ENCODE results near the gene PHLDA1. TPM values are rescaled to one million over a fixed set of nuclear protein-coding genes. Genes with fewer than 3 reads are reported as not detected.

PHLDA1 gene
- total RNA-seq, 1 experiment from 2014 or later, result 4.9 TPM

DNA sequence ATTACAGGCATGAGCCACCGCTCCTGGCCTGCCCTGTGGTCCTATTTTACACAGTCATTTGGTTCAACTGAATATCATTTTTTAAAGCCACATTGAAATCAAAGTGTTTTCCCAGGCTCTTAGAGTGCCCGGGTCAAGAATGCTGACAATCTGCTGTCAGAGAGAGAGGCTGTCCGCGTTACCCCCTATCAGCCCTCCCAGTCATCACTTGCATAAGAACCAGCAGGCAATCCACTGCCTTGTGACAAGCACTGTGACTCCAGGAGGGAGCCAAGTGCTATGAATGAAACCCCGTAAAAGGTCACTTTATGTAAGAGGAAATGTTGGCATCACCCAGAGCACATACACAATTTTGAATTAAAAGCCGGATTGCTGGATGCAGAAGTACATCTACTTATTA, 13.5 kb downstream of the PHLDA1 start:
- Histone ChIP-seq H3K9me3 (ENCODE audit: low read depth, low read length, poor library complexity, severe bottlenecking) (no peaks in the 10 kb centered on the region), H3K4me1 (ENCODE audit: insufficient read depth, low read length, poor library complexity, severe bottlenecking) (peaks cover 15% of the 10 kb centered on the region), H3K27me3 (replicated peaks; ENCODE audit: insufficient read depth, low read depth, low read length, poor library complexity) (no peaks in the 10 kb centered on the region), H3K36me3 (ENCODE audit: insufficient read depth, low read length, poor library complexity, severe bottlenecking) (no peaks in the 10 kb centered on the region), H3K4me3 (ENCODE audit: low read depth, low read length, poor library complexity, severe bottlenecking) (no peak overlapping the region), H3K27ac (ENCODE audit: low read depth, low read length, poor library complexity, severe bottlenecking) (no peak overlapping the region)
- BruUV-seq (replicated peaks), result no TSS peak
- peak; percentile 28 for DNase-seq (ENCODE audit: low spot score)
- ChIA-PET POLR2A (ENCODE audit: low non-redundant PET) (no interaction called here), CTCF (no interaction called here)
- TF ChIP-seq, protein P1, sequence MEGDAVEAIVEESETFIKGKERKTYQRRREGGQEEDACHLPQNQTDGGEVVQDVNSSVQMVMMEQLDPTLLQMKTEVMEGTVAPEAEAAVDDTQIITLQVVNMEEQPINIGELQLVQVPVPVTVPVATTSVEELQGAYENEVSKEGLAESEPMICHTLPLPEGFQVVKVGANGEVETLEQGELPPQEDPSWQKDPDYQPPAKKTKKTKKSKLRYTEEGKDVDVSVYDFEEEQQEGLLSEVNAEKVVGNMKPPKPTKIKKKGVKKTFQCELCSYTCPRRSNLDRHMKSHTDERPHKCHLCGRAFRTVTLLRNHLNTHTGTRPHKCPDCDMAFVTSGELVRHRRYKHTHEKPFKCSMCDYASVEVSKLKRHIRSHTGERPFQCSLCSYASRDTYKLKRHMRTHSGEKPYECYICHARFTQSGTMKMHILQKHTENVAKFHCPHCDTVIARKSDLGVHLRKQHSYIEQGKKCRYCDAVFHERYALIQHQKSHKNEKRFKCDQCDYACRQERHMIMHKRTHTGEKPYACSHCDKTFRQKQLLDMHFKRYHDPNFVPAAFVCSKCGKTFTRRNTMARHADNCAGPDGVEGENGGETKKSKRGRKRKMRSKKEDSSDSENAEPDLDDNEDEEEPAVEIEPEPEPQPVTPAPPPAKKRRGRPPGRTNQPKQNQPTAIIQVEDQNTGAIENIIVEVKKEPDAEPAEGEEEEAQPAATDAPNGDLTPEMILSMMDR (conservative IDR thresholded peaks at IDR 0.05; ENCODE audit: low read depth, low read length), result no peak
- TF ChIP-seq EZH2 (IDR thresholded peaks at IDR 0.05; ENCODE audit: borderline replicate concordance, low read depth, low read length, poor library complexity, severe bottlenecking), result no peak
- intact Hi-C loops (cut with micrococcal nuclease; ENCODE audit: unreplicated experiment), result no loop called here

DNA sequence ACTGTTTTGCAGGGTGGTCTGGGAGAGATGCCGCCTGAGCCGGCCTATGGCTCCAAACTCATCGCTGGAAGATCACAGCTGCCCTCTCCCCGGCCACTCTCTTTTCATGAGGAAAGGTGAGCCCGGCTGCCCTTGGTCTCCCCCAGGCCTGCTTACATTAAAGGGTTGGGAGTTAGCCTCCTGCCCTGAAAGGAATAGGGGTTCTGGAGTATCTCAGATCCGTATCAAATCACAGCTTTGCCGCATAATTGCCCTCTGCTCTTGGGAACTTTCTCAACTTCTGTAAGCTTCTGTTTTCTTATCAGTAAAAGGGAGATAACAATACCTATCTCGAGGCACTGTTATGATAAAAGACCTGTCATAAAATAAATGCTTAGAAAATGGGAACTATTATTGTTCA, 17.6 kb downstream of the PHLDA1 start:
- DNase-seq (ENCODE audit: low spot score), result no peak
- ChIA-PET POLR2A (ENCODE audit: low non-redundant PET) (no interaction called here), CTCF (no interaction called here)
- Histone ChIP-seq H3K4me1 (ENCODE audit: insufficient read depth, low read length, poor library complexity, severe bottlenecking) (no peaks in the 10 kb centered on the region), H3K27me3 (replicated peaks; ENCODE audit: insufficient read depth, low read depth, low read length, poor library complexity) (no peaks in the 10 kb centered on the region), H3K4me3 (ENCODE audit: low read depth, low read length, poor library complexity, severe bottlenecking) (no peak overlapping the region), H3K9me3 (ENCODE audit: low read depth, low read length, poor library complexity, severe bottlenecking) (no peaks in the 10 kb centered on the region), H3K27ac (ENCODE audit: low read depth, low read length, poor library complexity, severe bottlenecking) (no peak overlapping the region), H3K36me3 (ENCODE audit: insufficient read depth, low read length, poor library complexity, severe bottlenecking) (no peaks in the 10 kb centered on the region)
- TF ChIP-seq, protein P1 (conservative IDR thresholded peaks at IDR 0.05; ENCODE audit: low read depth, low read length), result no peak
- TF ChIP-seq EZH2 (IDR thresholded peaks at IDR 0.05; ENCODE audit: borderline replicate concordance, low read depth, low read length, poor library complexity, severe bottlenecking), result no peak
- no TSS peak for BruUV-seq (replicated peaks)
- intact Hi-C loops (cut with micrococcal nuclease; ENCODE audit: unreplicated experiment), result no loop called here

- Histone ChIP-seq H3K27me3 (replicated peaks; ENCODE audit: insufficient read depth, low read depth, low read length, poor library complexity) (no peaks in the 10 kb centered on the region), H3K9me3 (ENCODE audit: low read depth, low read length, poor library complexity, severe bottlenecking) (no peaks in the 10 kb centered on the region), H3K4me3 (ENCODE audit: low read depth, low read length, poor library complexity, severe bottlenecking) (no peak overlapping the region), H3K27ac (ENCODE audit: low read depth, low read length, poor library complexity, severe bottlenecking) (no peak overlapping the region), H3K4me1 (ENCODE audit: insufficient read depth, low read length, poor library complexity, severe bottlenecking) (no peaks in the 10 kb centered on the region), H3K36me3 (ENCODE audit: insufficient read depth, low read length, poor library complexity, severe bottlenecking) (no peaks in the 10 kb centered on the region)
- TF ChIP-seq EZH2 (IDR thresholded peaks at IDR 0.05; ENCODE audit: borderline replicate concordance, low read depth, low read length, poor library complexity, severe bottlenecking), result no peak
- TF ChIP-seq, protein P1 (conservative IDR thresholded peaks at IDR 0.05; ENCODE audit: low read depth, low read length), result no peak
- ChIA-PET CTCF (no interaction called here), POLR2A (ENCODE audit: low non-redundant PET) (interaction anchor here (0.6 kb wide), 1 partner anchor 383 kb away, joined by 6 read pairs; no protein-coding TSS in a partner anchor)
- DNase-seq (ENCODE audit: low spot score), result no peak
- BruUV-seq (replicated peaks), result no TSS peak
- intact Hi-C loops (cut with micrococcal nuclease; ENCODE audit: unreplicated experiment), result no loop called here
These were observed 18.0 kb downstream of the PHLDA1 start for GRCh38 chr12:76013603-76014002.
